ENCODE data around the gene LZTR1.
A peak's percentile ranks its signal among the peaks of the same experiment; 100 is the strongest.
"Not testable (repeated sequence)": the region's sequence is repeated elsewhere in the genome, so short reads cannot be mapped to it uniquely, and the experiment has no call there.

LZTR1 gene

DNA sequence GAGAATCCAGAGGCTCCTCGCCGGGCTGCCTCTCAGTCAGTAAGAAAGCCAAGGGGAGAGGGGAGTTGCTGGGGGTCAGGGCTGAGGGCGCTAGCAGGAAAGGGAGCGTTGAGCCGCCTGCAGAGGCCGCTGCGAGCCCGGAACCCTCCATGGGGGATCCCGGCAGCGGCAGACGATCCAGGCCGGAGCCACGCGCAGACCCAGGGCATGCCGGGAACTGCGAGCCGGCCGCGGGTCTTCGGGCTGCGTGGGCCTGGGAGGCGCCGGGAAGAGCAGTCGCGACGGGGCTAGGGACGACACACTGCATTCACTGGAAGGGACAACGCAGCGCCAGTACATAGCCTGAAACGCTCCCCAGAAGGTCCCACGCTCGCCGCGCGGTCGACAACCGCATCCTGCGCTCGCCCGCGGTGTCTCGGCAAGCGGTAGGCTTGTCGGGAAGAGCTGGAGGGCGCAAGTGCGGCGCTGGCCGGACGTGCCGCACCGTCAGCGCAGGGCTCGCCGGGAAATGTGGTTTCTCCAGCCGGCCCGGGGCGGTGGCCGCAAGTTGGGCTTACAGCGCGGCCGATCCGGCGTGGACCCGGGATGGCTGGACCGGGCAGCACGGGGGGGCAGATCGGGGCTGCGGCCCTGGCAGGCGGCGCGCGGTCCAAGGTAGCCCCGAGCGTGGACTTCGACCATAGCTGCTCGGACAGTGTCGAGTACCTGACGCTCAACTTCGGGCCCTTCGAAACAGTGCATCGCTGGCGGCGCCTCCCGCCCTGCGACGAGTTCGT, at the start of gene LZTR1:
Gene LZTR1, plus strand, starts transcription at position 511 of the 776 bp plus-strand sequence. Its CDS starts 75 bp downstream, at position 586.
- peak; percentile 65 for DNase-seq

DNA sequence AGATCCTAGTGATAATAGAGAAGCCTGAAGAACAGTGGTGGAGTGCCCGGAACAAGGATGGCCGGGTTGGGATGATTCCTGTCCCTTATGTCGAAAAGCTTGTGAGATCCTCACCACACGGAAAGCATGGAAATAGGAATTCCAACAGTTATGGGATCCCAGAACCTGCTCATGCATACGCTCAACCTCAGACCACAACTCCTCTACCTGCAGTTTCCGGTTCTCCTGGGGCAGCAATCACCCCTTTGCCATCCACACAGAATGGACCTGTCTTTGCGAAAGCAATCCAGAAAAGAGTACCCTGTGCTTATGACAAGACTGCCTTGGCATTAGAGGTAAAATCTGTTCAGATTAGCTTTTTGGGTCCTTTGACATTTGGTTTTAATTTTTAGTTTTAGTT, 48.2 kb upstream of the LZTR1 start:
- DNase-seq, result no peak

DNA sequence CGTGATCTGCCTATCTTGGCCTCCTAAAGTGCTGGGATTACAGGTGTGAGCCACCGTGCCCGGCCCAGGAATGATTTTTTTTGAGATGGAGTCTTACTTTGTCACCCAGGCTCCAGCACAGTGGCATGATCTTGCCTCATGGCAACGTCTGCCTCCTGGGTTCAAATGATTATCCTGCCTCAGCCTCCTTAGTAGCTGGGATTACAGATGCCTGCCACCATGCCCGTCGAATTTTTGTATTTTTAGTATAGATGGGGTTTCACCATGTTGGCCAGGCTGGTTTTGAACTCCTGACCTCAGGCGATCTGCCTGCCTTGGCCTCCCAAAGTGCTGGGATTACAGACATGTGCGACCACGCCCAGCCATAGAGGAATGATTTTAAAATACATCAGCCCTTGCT, 47.0 kb upstream of the LZTR1 start:
- not testable (repeated sequence) for DNase-seq

DNA sequence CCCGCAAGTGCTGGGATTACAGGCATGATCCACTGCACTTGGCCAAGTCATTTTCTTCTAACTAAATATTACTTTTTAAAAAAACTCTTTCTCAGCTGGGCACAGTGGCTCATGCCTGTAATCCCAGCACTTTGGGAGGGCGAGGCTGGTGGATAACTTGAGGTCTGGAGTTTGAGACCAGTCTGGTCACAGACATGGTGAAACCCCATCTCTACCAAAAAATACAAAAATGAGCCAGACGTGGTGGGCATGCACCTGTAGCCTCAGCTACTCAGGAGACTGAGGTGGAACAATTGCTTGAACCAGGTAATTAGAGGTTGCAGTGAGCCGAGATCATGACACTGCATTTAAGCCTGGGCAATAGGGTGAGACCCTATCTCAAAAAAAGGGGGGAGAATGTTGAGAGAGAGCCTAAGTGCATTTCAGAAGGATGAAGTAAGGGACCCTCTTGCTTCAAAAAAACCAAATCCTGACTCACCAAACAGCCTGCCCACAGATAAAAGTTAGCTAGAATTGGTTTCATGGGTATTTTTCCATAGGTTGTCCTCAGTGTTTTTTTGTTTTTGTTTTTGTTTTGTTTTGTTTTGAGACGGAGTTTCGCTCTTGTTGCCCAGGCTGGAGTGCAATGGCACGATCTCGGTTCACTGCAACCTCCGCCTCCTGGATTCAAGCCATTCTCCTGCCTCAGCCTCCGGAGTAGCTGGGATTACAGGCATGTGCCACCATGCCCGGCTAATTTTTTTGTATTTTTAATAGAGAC, 46.1 kb upstream of the LZTR1 start:
- DNase-seq, result not testable (repeated sequence)

DNA sequence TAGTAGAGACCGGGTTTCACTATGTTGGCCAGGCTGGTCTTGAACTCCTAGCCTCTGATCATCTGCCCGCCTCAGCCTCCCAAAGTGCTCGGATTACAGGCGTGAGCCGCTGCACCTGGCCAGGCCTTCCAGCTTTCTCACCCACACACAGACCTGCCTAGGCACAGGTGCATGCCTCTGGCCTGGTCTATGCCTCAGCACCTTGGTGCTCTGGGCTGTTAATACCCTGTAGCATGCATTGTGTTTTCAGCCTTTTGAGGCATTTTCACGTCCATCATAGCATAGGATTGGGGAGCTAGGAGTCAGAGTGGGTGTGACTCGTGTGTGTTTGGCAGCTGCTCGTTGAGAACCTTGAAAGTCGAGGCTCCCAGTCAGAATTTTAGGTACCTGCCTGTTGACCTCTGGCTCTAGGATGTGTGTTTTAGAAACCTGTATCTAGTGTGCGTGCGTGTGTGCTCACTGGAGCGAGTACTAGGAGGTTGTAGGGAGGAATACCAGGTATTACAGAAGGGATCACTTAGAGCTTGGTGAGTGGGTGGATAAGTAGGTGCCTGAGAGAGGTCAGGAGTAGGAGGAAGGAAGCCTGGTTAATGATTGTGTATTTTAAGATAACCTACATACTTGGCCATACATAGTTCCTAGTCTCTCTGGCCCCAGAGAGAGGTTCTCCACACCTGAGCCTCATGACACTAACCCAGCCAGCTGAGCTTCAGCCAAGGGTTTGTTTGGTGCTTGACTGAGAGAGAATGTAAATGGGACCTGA, 44.9 kb upstream of the LZTR1 start:
- no peak for DNase-seq

DNA sequence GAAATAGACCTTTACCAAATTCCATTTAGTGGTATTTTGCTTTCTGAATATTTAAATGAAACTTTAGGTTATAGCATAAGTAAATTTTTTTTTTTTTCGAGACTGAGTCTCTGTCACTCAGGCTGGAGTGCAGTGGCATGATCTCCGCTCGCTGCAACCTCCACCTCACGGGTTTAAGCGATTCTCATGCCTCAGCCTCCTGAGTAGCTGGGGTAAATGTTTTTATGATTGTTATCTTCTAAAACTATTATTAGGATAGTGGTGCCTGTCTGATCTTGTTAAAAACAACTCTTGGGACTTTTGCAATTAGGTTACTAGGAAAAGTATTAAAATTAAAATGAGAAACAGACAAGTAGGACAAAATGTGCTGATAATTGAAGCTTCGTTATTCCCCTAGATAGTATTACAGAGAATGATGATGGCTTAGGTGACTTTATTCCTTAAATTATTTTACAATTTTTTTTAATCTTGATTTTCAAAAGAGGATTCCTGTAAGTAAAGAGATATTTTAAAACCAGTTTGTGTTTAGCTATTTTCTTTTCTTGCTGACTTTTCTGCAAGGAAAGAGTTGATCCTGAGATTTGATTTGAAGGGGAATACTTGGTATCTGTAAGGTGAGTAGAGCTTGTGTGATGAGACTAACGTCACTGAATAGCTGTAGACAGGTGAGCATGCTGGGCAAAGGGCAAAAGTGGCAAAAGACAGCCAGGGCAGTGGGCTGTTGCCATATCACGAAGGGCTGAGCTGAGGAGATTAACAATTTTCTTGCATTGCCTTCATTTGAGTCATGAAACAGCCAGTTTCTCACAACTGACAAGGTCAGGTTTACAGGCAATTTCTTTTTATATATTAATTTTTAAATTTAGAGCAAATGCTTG, 44.1 kb upstream of the LZTR1 start:
- no peak for DNase-seq

DNA sequence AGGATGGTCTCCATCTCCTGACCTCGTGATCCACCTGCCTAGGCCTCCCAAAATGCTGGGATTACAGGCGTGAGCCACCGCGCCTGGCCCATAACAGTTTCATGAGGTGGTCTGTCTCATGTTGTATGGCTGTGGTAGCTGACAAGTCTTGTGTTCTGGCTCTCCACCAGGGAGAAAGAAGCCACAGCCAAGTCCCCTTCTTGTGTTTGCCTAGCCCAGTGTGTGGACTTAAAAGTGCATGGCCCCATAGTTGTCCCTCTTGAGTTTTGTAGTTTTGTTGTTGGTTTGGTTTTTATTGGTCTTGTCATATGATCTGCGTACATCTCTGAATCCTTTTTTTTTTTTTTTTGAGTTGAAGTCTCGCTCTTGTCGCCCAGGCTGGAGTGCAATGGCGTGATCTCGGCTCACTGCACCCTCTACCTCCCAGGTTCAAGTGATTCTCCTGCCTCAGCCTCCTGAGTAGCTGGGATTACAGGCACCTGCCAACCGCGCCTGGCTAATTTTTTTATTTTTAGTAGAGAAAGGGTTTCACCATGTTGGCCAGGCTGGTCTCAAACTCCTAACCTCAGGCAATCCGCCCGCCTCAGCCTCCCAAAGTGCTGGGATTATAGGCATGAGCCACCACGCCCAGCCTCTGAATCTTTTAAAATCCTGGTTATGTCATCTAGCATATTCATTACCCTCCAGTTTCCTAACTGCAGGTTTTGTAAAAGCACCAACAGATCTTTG, 42.5 kb upstream of the LZTR1 start:
- DNase-seq, result not testable (repeated sequence)

DNA sequence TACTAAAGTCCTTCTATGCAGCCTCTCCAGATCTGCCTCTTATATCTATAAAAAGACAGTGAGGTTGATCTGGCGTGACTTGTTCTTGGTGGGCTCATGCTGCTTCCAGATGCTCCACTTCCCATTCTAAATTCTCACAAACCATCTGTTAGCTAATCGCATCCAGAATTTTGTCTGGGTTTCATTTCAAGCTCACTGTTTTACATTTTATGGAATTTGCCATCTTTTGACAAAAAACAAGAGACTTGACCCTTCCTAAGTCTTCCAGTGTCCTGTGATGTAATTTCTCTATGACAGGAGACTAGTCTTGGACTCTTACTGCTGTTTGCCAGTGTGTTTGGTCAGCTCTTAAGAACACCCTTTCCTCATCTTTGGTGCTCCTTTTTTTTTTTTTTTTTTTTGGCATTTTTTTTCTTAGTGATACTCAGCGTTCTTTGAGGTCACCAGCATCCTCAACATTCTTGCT, 41.9 kb upstream of the LZTR1 start:
- no peak for DNase-seq

DNA sequence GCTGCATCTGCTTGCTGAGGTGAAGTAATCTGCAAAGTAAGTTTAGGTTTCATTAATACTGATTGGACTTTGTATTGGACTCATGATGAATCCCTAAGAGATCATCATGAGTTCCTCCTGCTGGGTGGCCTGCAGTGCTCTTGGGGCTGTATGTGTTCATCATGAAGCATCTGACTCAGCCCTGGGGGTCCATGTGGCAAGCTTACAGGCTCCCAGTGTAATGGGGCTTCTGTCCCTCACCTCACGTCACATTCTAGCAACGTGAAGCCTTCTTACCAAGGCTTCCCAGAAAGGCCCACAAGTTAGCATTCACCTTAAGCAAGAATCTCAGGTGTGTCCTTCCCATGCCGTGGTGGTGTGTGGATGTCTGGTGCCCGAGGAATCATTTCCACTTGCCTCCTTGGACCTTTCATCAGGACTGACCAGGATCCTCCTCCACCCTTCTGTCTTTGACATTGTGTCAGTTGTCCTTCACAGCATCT, 41.2 kb upstream of the LZTR1 start:
- no peak for DNase-seq

DNA sequence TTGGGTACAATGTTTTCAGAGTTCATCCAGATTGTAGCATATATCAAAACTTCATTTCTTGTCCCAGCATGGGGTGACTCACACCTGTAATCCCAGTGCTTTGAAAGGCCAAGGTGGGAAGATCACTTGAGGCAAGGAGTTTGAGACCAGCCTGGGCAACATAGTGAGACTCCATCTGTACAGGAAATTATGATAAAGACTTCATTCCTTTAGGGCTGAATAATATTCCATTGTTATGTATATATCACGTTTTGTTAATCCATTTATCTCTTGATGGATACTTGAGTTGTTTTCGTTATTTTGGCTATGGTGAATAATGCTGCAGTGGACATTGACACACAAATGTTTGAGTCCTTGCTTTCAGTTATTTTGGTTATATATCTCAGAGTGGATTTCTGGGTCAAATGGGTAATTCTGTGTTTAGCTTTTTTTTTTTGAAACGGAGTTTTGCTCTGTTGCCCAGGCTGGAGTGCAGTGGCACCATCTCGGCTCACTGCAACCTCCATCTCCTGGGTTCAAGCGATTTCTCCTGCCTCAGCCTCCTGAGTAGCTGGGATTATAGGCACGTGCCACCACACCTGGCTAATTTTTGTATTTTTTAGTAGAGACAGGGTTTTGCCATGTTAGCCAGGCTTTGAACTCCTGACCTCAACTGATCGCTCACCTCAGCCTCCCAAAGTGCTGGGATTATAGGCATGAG, 39.7 kb upstream of the LZTR1 start:
- DNase-seq, result not testable (repeated sequence)

DNA sequence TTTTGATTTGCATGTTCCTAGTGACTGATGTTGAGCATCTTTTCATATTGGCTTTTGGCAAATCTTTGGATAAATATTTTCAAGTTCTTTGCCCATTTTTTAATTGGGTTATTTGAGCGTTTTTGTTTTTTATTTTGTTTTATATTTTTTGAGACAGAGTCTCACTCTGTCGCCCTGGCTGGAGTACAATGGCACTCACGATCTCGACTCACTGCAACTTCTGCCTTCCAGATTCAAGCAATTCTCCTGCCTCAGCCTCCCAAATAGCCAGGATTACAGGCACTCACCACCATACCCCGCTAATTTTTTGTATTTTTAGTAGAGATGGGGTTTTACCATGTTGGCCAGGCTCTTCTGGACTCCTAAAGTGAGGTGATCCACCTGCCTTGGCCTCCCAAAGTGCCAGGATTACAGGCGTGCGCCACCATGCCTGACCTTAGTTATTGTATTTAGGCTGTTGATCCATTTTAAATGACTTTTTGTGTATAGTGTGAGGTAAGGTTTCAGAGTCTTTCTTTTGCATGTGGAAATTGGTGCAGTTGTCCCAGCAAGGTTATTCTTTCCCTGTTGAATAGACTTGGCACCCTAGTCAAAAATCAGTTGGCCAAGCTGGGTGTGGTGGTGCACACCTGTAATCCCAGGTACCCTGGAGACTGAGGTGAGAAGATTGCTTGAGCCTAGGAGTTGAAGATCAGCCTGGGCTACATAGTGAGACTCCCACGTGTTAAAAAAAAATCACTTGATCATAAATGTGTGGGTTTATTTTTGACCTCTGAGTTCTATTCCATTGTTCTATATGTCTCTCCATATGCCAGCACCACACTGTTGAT, 38.8 kb upstream of the LZTR1 start:
- DNase-seq, result no peak

DNA sequence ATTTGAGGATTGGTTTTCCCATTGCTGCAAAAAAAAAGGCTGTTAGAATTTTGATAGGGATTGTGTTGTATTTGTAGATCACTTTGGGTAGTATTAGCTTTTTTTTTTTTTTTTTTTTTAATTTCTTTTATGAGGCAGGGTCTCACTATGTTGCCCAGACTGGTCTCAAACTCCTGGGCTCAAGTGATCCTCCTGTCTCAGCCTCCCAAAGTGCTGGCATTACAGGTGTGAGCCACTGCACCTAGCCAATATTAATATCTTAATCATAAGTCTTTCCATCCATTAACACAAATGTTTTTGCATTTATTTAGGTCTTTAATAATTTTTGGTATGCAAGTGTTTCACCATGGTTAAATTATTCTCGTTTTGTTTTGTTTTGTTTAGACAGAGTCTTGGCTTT, 38.1 kb upstream of the LZTR1 start:
- no peak for DNase-seq

DNA sequence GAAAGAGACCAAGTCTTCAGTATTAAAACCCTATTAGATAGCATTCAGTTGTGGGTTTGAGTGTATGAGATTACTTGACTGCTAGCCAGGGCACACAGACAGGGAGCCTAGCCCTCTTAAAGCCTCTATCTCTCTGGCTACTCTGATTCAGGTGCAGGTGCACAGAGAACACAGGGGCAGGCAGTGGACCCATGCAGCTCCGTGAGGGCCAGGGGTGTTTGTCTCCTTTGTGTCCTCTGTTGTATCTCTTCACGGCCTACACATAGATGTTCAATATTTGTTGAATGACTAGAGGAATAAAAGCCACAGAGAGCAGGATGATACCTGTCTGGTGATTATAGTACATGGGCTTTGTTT, 36.5 kb upstream of the LZTR1 start:
- no peak for DNase-seq

DNA sequence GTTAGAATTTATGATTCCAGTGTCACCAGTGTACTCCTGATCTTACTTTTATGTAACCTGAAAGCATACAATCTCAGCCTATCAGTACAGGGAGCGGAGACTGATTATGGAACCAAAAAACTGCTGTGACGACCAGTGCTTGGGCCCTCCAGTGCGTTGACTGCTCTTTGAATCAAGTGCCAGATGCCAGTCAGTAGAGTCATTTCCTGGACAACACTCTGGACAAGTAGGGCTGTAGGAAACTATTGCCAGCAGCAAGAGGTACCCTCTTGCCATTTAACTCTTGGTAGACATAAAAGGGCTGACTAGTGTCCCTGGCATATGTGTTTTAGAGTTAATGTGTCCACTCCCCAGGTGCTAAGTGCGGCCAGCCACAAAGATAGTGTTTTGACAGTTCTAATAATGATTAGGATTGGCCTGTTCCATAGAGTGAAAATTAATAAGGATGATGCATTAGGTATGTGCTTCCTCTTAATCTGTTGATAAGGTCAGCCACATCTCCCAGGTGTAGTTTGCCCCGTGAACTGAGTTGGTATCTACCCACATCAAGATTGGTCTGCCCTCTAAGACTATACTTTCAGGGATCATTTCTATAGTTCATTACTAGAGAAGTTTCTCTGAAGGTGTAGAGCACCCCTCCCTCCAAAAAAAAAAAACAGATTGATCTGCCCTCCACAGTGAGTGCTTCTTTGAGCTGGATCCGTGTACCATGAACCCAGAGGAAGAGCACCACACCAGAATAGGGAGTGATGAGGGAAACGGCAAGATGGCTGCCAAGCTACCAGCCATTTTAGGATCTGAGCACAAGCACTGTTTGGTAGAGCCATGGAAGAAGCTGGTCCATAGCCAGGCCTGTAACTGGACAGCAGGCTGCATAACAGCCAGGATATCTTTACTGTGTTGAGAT, 35.8 kb upstream of the LZTR1 start:
- no peak for DNase-seq

DNA sequence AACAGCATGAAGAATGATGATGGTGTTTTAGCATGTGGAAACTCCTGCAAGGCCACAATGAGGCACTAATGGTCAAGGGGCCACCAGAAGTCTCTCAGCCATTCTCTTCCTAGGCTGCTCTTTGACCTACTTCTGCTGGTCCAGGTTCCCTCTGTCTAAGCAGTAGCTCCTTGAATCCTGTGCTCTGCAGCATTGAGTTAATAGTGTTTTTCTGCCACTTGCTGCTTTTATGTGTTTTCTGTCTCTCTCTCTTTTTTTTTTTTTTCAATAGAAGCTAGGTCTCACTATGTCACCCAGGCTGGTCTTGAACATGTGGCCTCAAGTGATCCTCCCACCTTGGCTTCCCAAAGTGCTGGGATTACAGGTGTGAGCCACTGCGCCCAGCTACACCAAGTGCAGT, 35.1 kb upstream of the LZTR1 start:
- no peak for DNase-seq

DNA sequence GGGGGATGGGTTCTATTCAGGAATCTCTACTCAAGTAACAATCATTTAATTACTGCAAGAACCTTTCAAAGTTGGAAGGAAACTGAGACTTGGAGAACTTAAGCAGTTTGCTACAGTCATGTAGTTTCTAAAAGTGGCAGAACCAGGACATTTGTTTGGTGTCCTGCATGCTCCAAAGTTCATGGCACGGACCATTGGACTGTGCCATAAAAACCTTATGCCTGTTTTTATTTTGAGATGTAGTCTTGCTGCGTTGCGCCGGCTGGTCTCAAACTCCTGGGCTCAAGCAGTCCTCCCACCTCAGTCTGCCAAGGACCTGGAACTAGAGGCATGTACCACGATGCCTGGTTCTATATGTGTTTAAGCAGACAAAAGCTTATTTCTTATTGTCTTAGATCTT, 33.6 kb upstream of the LZTR1 start:
- no peak for DNase-seq

DNA sequence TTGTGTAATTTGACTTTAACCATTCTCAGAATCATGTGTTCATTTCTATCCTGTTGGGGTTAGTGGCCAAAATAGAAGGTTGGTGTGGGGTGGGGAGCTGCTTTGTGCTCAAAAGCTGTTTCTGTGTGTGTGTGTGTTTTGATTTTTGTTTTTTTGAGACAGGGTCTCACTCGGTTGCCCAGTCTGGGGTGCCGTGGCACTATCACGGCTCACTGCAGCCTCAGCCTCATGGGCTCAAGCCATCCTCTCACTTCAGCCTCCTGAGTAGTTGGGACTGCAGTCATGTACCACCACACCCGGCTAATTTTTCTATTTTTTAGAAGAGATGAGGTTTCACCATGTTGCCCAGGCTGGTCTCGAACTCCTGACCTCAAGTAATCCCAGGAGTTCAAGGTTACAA, 33.1 kb upstream of the LZTR1 start:
- DNase-seq, result no peak

DNA sequence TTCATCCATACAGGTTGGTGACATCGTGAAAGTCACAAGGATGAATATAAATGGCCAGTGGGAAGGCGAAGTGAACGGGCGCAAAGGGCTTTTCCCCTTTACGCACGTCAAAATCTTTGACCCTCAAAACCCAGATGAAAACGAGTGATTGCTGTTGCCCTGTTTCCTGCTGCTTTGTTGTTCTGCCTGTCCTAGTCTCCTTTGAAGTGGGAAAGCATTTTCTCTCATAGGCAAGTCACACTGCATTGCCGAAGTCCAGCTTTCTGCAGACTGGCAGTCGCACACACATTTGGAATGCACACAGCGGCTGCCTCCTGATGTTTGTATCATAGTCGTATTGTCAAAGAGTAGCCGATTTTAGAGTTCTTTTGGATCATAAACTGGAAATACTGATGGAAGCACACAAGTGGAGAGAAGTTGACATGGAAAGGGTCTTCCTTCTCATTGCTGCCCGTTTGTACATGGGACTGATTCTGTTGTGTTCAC, 32.4 kb upstream of the LZTR1 start:
- no peak for DNase-seq

Measured in CD4-positive, alpha-beta T cell treated with Interleukin-10 for 1 hour (primary cell).